ENCODE measurements around the gene AKIRIN1. TPM values are rescaled to one million over a fixed set of nuclear protein-coding genes. Genes with fewer than 3 reads are reported as not detected.
"Not testable (repeated sequence)": the region's sequence is repeated elsewhere in the genome, so short reads cannot be mapped to it uniquely, and the experiment has no call there.

Gene AKIRIN1
- total RNA-seq, 2 experiments from 2014 or later, result 57.8 to 59.4 TPM

- TF ChIP-seq CTCF (IDR thresholded peaks at IDR 0.05), result no peak
- ATAC-seq (no peak), DNase-seq (no peak)
- Mint-ChIP-seq H3K27me3 (no peaks in the 10 kb centered on the region), H3K9me3 (no peaks in the 10 kb centered on the region), H3K4me3 (no peak overlapping the region), H3K27ac (no peak overlapping the region), H3K4me1 (ENCODE audit: low read depth) (no peaks in the 10 kb centered on the region), H3K36me3 (ENCODE audit: low read depth) (peaks cover 6% of the 10 kb centered on the region)
- CTCF ChIA-PET, result no interaction called here
- intact Hi-C loops (cut with micrococcal nuclease), result no loop called here
- POLR2A ChIA-PET, result interaction anchor here (2.1 kb wide), 1 partner anchor 16 kb away, joined by 4 read pairs; no protein-coding TSS in a partner anchor
These were observed 25.6 kb downstream of the AKIRIN1 start for GRCh38 chr1:39016604-39017171.

- intact Hi-C loops (cut with micrococcal nuclease), result no loop called here
- Mint-ChIP-seq H3K27me3 (no peaks in the 10 kb centered on the region), H3K36me3 (ENCODE audit: low read depth) (peaks cover 3% of the 10 kb centered on the region), H3K4me3 (no peak overlapping the region), H3K4me1 (ENCODE audit: low read depth) (no peaks in the 10 kb centered on the region), H3K27ac (no peak overlapping the region), H3K9me3 (no peaks in the 10 kb centered on the region)
- DNase-seq (no peak), ATAC-seq (no peak)
- TF ChIP-seq CTCF (IDR thresholded peaks at IDR 0.05), result no peak
- POLR2A ChIA-PET, result no interaction called here
- CTCF ChIA-PET, result no interaction called here
These were observed 26.2 kb downstream of the AKIRIN1 start for GRCh38 chr1:39017266-39017665.

GRCh38 chr1:39020494-39020893 lies 29.4 kb downstream of the AKIRIN1 start:
- H3K36me3 Mint-ChIP-seq (ENCODE audit: low read depth); CTCF ChIA-PET; DNase-seq; H3K27me3 Mint-ChIP-seq; intact Hi-C loops (cut with micrococcal nuclease); ATAC-seq; H3K4me1 Mint-ChIP-seq (ENCODE audit: low read depth); H3K27ac Mint-ChIP-seq; H3K4me3 Mint-ChIP-seq; POLR2A ChIA-PET; H3K9me3 Mint-ChIP-seq: not testable (repeated sequence)

- ATAC-seq (no peak), DNase-seq (no peak)
- Mint-ChIP-seq H3K27ac (no peak overlapping the region), H3K9me3 (no peaks in the 10 kb centered on the region), H3K27me3 (no peaks in the 10 kb centered on the region), H3K4me1 (ENCODE audit: low read depth) (peaks cover 9% of the 10 kb centered on the region), H3K36me3 (ENCODE audit: low read depth) (no peaks in the 10 kb centered on the region), H3K4me3 (no peak overlapping the region)
- no peak for TF ChIP-seq CTCF (IDR thresholded peaks at IDR 0.05)
- POLR2A ChIA-PET, result no interaction called here
- intact Hi-C loops (cut with micrococcal nuclease), result no loop called here
- CTCF ChIA-PET, result no interaction called here
These were observed 30.4 kb downstream of the AKIRIN1 start for GRCh38 chr1:39021426-39021825.

GRCh38 chr1:39023140-39023539 lies 32.1 kb downstream of the AKIRIN1 start:
- Mint-ChIP-seq H3K4me1 (ENCODE audit: low read depth) (peaks cover 11% of the 10 kb centered on the region), H3K36me3 (ENCODE audit: low read depth) (peaks cover 4% of the 10 kb centered on the region), H3K27ac (no peak overlapping the region), H3K27me3 (no peaks in the 10 kb centered on the region), H3K4me3 (no peak overlapping the region), H3K9me3 (no peaks in the 10 kb centered on the region)
- ATAC-seq (no peak), DNase-seq (no peak)
- ChIA-PET POLR2A (no interaction called here), CTCF (no interaction called here)
- no peak for TF ChIP-seq CTCF (IDR thresholded peaks at IDR 0.05)
- intact Hi-C loops (cut with micrococcal nuclease), result no loop called here

Measured in activated CD8-positive, alpha-beta T cell treated with anti-CD3 and anti-CD28 coated beads for 36 hours (primary cell).